ENCODE data around the gene RARRES1. TPM values are rescaled to one million over a fixed set of nuclear protein-coding genes. Genes with fewer than 3 reads are reported as not detected.

The RARRES1 gene
- total RNA-seq, 1 experiment from 2014 or later, result 4.0 TPM

Other genes with a start within 250 kb of the RARRES1 start
- gene MLF1, start 161.3 kb downstream of the RARRES1 start, total RNA-seq (2014; rRNA removed; shearing (Covaris generic)), result 32.0 and 35.5 TPM in 2 replicates
- gene GFM1, start 87.9 kb downstream of the RARRES1 start, total RNA-seq (2014; rRNA removed; shearing (Covaris generic)), result 46.9 and 50.6 TPM in 2 replicates
- gene LXN, start 59.8 kb downstream of the RARRES1 start, total RNA-seq (2014; rRNA removed; shearing (Covaris generic)), result 13.6 and 21.6 TPM in 2 replicates
- gene MFSD1, start 69.6 kb upstream of the RARRES1 start, total RNA-seq (2014; rRNA removed; shearing (Covaris generic)), result 105 and 119 TPM in 2 replicates